ENCODE data around the gene SUMF1.
A peak's percentile ranks its signal among the peaks of the same experiment; 100 is the strongest.

SUMF1 gene

GRCh38 chr3:4416427-4416945 is 50.6 kb downstream of the SUMF1 start:
- no peak for DNase-seq (ENCODE audit: low read depth)

- no peak for DNase-seq (ENCODE audit: low read depth)
Measured at GRCh38 chr3:4413467-4413866, 53.6 kb downstream of the SUMF1 start.

DNA sequence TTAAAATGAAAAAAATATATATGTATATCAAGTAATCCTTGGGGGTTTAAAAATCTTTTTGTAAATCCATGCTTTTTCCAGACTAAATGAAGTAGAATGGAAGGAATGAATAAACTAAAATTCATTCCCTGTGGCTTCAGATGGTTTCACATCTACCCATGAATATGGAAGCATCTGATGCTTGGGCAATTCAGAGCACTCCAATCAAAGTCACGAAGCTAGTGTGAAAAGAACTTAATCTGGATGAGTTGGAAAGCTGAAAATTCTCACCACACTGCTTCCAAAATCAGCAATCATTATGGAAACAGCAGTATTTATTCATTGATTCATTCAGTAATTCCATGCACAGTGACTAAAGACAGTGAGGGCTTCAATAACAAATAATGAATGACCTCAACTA is 55.2 kb downstream of the SUMF1 start:
- DNase-seq (ENCODE audit: low read depth): no peak

- DNase-seq (ENCODE audit: low read depth): no peak
Measured at GRCh38 chr3:4411236-4411635, 55.8 kb downstream of the SUMF1 start.

DNA sequence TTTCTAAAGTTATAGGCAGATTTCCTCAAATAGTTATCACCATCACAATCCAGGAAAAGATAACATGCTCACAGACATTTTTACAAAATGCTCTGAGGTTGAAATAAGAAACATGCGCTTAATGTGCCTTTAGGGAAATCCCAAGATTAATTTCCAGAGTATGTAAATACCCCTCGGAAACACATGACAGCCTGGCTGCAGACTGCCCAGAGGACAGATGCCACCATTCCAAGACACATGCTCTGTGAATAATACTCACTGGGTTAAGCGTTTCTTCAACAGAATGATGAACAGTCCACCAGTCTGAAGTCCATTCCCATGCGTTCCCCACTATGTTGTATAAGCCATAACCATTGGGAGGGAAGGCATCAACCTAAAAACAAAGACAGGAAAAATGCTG is 56.5 kb downstream of the SUMF1 start:
- no peak for DNase-seq (ENCODE audit: low read depth)

- no peak for DNase-seq (ENCODE audit: low read depth)
Measured at GRCh38 chr3:4409971-4410573, 57.0 kb downstream of the SUMF1 start.

- no peak for DNase-seq (ENCODE audit: low read depth)
Measured at GRCh38 chr3:4409415-4409814, 57.7 kb downstream of the SUMF1 start.

DNA sequence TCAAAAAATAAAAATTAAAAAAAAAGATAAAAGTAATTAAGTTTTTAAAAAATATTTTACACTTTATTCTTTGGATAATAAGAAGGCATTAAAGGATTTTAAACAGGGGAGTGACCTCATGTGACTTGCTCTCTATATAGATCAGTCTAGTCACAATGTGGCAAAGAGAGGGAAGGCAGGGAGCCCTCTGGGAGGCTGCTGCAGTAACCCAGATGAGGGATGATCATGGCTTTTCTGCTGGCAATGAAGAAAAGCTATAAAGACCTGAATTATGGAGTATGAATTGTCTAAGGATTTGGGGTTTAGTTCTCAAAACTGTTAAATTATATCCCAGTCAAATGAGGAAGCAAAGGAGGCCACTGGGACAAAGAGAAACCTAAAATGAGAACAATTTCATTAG is 58.1 kb downstream of the SUMF1 start:
- no peak for DNase-seq (ENCODE audit: low read depth)

DNA sequence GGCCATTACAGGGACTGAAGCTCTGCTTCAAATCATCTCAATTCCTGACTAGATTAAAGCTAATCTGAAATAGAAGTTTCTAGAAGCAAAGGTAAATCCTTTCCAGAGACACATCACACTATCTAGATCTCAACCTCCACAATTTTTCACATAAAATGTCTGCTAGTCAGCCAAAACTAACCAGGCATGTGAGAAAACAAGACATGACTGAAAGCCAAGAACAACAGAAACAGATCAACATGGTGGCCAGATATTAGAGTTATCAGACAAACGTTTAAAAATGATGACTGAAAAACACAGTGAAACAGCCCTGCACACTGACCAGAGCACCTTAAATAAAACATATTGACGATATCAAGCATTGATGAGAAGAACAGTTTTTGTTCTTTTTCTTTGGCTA is 59.1 kb downstream of the SUMF1 start:
- DNase-seq (ENCODE audit: low read depth): no peak

DNA sequence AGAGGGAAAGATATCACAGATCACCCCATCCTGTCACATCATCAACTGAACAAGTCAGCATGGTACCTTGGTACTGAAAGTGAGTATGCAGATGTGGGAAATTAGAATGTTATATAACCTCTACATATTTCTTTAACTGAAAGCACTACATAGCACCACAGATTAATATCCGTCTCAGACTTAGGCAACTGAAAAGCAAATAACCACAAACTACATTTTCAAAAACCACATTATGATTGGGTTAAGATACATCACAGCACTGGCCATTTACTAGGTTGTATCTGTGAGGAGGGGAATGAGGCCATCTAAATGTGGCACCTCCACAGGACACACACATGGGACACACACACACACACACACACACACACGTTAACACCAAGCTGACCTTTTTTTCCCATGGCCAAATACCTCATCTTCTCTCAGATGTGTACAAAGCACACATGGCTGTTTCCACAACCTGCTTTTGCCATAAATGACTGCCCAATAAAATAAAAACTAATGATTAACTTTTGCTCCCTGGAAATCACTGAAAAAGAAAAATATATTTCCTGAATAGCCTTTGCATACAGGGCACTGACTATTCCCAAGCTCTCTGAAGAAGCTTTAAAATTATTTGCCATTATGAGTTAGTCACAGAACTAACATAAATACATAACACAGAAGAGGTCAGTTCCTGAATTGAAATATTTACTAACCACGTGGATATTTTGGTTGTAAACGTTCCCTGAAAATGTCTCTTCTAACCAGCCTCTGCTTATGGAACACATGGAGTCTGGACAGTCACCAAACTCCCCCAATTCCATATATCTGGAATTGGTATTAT is 60.1 kb downstream of the SUMF1 start:
- no peak for DNase-seq (ENCODE audit: low read depth)

DNA sequence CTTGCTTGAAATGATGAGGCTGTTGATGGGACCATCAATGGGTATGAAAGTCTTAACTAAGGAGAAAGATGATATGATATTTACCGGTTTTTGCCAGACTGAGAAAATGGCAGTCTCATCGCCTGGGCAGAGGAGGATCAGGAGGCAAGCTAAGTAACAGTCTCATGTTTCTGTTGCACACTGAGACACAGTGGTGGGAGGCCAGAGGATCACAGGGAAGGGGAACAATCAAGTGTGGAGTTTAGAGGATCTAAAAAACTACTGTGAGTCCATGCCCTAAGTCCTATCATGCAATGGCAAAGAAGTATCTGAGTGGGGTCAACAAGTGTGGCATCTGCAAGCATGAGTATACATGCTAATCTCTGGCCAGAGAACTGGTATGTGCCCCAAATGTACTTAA is 62.2 kb downstream of the SUMF1 start:
- no peak for DNase-seq (ENCODE audit: low read depth)

GRCh38 chr3:4401441-4401840 is 65.6 kb downstream of the SUMF1 start:
- DNase-seq (ENCODE audit: low read depth): no peak

GRCh38 chr3:4399476-4399875 is 67.6 kb downstream of the SUMF1 start:
- no peak for DNase-seq (ENCODE audit: low read depth)

DNA sequence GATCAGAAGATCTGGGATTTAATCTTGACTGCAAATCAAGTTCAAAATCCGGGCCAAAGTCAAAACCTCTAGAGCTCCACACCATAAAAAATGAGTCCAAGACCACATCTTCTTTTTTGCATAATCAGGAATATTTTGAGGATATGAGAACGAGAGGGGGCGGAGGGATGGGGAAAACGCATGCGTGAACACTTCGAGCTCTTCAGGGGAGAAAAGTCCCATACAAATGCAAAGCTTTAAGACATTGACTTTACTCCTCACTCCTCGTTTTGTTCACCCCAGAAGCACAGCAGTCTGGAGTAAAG is 68.2 kb downstream of the SUMF1 start:
- DNase-seq (ENCODE audit: low read depth): no peak

DNA sequence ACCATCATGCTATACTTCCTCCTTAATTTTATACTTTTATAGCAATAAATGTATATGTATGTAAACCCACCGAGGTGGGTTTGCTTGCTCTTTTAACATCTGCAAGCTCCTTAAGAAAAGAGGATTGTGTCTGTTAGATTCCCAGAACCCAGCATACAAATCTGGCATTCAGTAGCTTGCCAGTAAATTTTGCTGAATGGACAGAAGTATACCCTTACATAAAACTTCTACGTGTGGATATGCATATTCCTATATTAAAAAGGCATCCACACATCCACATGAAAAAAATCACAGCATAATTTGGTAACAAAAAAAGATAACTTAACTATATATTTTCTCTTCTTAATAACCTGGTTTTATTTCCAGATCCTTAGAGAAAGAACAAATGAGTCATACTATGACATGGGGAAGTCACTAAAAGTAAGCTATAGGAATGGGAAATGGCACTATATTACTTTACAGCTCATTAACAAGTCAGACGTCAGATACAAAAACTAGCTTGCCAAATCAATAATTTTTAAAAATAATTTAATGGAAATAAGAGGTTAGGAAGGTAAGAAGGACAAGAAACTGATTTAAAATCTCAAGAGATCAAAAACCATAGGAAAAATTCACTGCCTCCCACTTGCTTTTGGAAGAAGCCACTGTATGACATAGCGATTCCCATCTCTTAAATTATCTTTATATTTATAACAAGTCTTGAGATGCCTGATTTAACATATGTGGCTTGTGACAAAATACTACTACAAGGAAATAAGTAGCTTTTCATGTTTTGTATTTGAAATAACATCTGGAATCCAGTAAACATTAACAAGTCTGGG is 68.7 kb downstream of the SUMF1 start:
- DNase-seq (ENCODE audit: low read depth): no peak

- no peak for DNase-seq (ENCODE audit: low read depth)
Measured at GRCh38 chr3:4397466-4397865, 69.6 kb downstream of the SUMF1 start.

GRCh38 chr3:4396542-4396941 is 70.5 kb downstream of the SUMF1 start:
- no peak for DNase-seq (ENCODE audit: low read depth)

- DNase-seq (ENCODE audit: low read depth): no peak
Measured at GRCh38 chr3:4396006-4396405, 71.1 kb downstream of the SUMF1 start.

- no peak for DNase-seq (ENCODE audit: low read depth)
Measured at GRCh38 chr3:4395448-4395847, 71.6 kb downstream of the SUMF1 start.

- no peak for DNase-seq (ENCODE audit: low read depth)
Measured at GRCh38 chr3:4394567-4394966, 72.5 kb downstream of the SUMF1 start.

DNA sequence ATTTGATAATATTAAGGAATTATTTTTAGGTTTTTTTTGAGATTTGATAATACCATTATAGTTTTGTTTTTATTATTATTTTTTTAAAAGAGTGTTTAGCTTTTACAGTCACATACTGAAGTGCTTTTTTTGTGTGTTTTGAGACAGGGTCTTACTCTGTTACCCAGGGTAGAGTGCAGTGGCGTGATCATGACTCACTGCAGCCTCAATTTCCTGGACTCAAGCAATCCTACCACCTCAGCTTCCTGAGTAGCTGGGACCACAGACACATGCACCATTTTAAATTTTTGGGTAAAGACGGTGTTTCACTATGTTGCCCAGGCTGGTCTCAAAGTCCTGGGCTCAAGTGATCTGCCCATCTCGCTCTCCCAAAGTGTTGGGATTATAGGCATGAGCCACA is 73.0 kb downstream of the SUMF1 start:
- DNase-seq (ENCODE audit: low read depth): peak; percentile 51

GRCh38 chr3:4392992-4393391 is 74.1 kb downstream of the SUMF1 start:
- no peak for DNase-seq (ENCODE audit: low read depth)

Data from non-pigmented ciliary epithelial cell (primary cell).